Measurements from ENCODE around the gene DCLK2. TPM values are rescaled to one million over a fixed set of nuclear protein-coding genes. Genes with fewer than 3 reads are reported as not detected.
A peak's percentile ranks its signal among the peaks of the same experiment; 100 is the strongest.

The DCLK2 gene
- total and polyA plus RNA-seq, 12 donors, result 4.1 to 33.4 (median 16.7) TPM

DNA sequence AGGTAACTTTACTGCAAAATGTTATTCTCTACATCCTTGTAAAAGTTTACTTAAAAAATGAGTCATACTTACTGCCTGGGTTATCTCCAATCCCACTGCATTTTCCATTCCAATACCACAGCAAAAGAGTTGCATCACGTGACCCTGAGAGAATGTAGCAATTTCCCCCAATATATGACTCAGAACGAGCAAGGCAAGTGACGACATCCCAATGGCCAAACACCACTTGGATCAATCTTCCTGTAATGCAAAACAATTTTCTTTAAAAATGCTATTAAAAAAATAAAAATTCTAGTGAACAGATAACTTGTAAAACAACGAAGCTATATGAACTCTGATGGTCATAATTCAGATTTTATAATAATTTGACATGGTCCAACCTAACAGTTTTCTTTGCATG lies 224.3 kb downstream of the DCLK2 start:
- no peaks in the 10 kb centered on the region for H3K27me3 ChIP-seq
- peaks cover 0 to 11% (median 0%) of the 10 kb centered on the region in 9 donors for H3K4me1 ChIP-seq
- TF ChIP-seq, protein P1, sequence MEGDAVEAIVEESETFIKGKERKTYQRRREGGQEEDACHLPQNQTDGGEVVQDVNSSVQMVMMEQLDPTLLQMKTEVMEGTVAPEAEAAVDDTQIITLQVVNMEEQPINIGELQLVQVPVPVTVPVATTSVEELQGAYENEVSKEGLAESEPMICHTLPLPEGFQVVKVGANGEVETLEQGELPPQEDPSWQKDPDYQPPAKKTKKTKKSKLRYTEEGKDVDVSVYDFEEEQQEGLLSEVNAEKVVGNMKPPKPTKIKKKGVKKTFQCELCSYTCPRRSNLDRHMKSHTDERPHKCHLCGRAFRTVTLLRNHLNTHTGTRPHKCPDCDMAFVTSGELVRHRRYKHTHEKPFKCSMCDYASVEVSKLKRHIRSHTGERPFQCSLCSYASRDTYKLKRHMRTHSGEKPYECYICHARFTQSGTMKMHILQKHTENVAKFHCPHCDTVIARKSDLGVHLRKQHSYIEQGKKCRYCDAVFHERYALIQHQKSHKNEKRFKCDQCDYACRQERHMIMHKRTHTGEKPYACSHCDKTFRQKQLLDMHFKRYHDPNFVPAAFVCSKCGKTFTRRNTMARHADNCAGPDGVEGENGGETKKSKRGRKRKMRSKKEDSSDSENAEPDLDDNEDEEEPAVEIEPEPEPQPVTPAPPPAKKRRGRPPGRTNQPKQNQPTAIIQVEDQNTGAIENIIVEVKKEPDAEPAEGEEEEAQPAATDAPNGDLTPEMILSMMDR (IDR thresholded peaks at IDR 0.05), result no peak
- ATAC-seq (peak in 1 of 8 donors; percentile 48), DNase-seq (no peak)
- WGBS, 2 donors, result 82 to 85% methylated on average over 4 of the region's 4 CpGs
- no peak overlapping the region for H3K27ac ChIP-seq
- no peaks in the 10 kb centered on the region for H3K9me3 ChIP-seq
- intact Hi-C loops (cut with DNase I), result loop anchor here in 2 of 10 donors (5.0 to 10.0 kb wide), 2 partner anchors 552 to 560 kb away; no protein-coding TSS in a partner anchor
- no peaks in the 10 kb centered on the region for H3K36me3 ChIP-seq
- no peak overlapping the region for H3K4me3 ChIP-seq

DNA sequence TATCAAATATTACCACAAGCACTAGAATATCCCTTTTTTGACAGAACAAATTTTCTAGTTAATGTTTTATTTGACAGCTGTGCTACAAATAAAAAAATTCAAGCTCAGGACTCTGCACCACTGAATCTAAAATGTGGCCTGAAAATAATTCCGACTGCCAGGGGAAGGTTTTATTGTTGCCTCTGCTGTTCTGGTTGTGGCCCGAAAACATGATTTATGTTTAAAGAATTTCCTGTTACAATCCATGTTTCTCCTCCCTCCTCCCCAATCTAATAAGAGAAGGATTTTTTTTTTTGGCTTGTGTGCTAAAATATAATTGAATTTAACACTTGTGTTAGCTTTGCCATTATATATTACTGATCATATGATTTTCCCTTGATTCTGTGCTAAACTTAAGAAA lies 227.8 kb downstream of the DCLK2 start:
- no peak for DNase-seq
- WGBS, 2 donors, result 62 to 65% methylated on average over 2 of the region's 2 CpGs
- peaks cover 0 to 13% (median 0%) of the 10 kb centered on the region in 9 donors for H3K36me3 ChIP-seq
- no peaks in the 10 kb centered on the region for H3K27me3 ChIP-seq
- intact Hi-C loops (cut with DNase I), result loop anchor here in 1 of 10 donors (10.0 kb wide), 1 partner anchor 549 kb away; no protein-coding TSS in a partner anchor
- ATAC-seq, result no peak
- H3K27ac ChIP-seq, result no peak overlapping the region
- H3K4me3 ChIP-seq, result no peak overlapping the region
- H3K9me3 ChIP-seq, result no peaks in the 10 kb centered on the region
- peaks cover 0 to 11% (median 0%) of the 10 kb centered on the region in 9 donors for H3K4me1 ChIP-seq
- TF ChIP-seq, protein P1 (IDR thresholded peaks at IDR 0.05), result no peak

DNA sequence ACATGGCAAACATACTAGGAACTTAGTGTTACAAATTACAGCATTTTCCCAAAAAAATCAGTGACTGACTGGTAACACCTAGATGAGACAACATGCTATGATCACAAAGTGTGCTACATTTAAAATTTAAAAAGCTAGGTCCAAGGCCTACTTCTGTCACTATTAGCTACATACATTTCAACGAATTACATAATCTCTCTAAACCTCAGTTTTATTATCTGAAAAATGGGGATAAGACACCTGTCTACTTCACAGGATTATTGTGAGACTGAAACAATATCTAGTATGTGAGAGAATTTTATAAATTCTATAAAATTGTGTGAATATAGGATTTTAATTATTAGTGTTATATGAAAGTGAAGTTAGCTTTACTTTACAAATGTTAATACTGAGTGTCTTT lies 228.5 kb downstream of the DCLK2 start:
- TF ChIP-seq, protein P1 (IDR thresholded peaks at IDR 0.05), result no peak
- Histone ChIP-seq H3K4me3 (no peak overlapping the region), H3K36me3 (peaks cover 0 to 13% (median 0%) of the 10 kb centered on the region in 9 donors), H3K9me3 (no peaks in the 10 kb centered on the region), H3K27me3 (no peaks in the 10 kb centered on the region), H3K4me1 (peaks cover 0 to 9% (median 0%) of the 10 kb centered on the region in 9 donors), H3K27ac (no peak overlapping the region)
- DNase-seq, result no peak
- WGBS, 2 donors, result 90 to 93% methylated on average over 1 of the region's 1 CpG
- intact Hi-C loops (cut with DNase I), result loop anchor here in 1 of 10 donors (10.0 kb wide), 1 partner anchor 548 kb away; no protein-coding TSS in a partner anchor
- ATAC-seq, result no peak

Data from heart right ventricle (tissue), 16 donors.